ENCODE results near the gene CIB2. TPM values are rescaled to one million over a fixed set of nuclear protein-coding genes. Genes with fewer than 3 reads are reported as not detected.

Gene CIB2
- total RNA-seq (1 to 10 TPM in 1 of 2 experiments, under 1 TPM in 1; 0.82 to 1.7 TPM), total RNA-seq (0.39 to 4.1 (median 1.1) reads per million in 172 experiments)
- 2.0 TPM for polyA plus RNA-seq (2013, experiment 1 of 2)
- 2.2 TPM for polyA plus RNA-seq (2013, experiment 2 of 2)

DNA sequence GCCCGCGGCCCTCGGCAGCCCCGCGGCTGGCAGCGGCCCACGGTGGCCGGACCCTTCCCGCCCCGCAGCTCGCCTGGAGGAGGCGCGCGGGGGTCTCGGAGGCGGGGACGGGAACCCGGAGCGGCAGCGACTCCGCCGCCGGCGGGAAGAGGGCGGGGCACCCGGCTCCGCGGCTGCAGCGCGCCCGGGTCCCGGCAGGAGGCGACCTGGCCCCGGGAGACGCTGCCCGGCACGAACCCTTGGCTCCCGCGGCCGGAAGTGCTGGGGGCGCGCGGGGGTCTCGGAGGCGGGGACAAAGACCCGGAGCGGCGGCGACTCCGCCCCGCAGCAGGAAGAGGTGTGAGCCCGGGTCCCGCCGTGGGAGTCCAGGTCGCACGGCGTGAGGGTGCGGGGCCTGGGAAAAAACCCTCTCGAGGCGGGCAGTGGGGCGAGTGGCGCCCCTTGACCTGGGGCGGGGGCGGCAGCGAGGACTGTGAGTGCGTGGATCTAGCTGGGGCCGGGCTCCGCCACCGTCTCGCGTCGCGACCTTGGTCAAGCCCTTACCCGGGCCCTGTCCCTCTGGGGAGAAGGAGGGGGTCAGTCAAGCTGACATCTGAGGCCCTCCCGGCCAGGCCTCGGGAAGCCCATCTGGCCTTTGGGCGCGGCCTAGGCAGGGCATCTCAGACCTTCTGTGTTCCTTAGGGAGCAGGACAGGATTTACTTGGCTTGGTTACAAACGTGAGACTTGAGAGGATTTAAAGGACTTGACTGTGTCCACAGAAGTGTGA is at the start of gene CIB2:
Gene CIB2, minus strand, starts transcription at position 151 of the 767 bp plus-strand sequence. CDS start 230 bp downstream, outside the sequence.
- Histone ChIP-seq H3K4me3 (ENCODE audit: low read length) (peak within 1 kb of the TSS; percentile 91), H3K27me3 (ENCODE audit: control insufficient read depth in 1 of 2, insufficient read depth in 2 of 2, low read length in 2 of 2) (no peaks in the 10 kb centered on the region), H3K9me3 (ENCODE audit: control insufficient read depth in 1 of 2, insufficient read depth in 1 of 2, low read length in 2 of 2) (no peaks in the 10 kb centered on the region), H3K27ac (ENCODE audit: low read depth in 1 of 2, low read length in 2 of 2) (peak within 1 kb of the TSS; percentile 39 to 86), H3K4me1 (ENCODE audit: insufficient read depth, low read length) (peaks cover 18% of the 10 kb centered on the region), H3K36me3 (ENCODE audit: insufficient read depth, low read length) (no peaks in the 10 kb centered on the region)
- peaks cover 27% of the 10 kb centered on the region for H3K4me1 Mint-ChIP-seq (ENCODE audit: low read depth)
- DNase-seq (peak; percentile 46 to 89 (median 72)), ATAC-seq (ENCODE audit: poor library complexity) (peak; percentile 89)
- TF ChIP-seq, protein P1, sequence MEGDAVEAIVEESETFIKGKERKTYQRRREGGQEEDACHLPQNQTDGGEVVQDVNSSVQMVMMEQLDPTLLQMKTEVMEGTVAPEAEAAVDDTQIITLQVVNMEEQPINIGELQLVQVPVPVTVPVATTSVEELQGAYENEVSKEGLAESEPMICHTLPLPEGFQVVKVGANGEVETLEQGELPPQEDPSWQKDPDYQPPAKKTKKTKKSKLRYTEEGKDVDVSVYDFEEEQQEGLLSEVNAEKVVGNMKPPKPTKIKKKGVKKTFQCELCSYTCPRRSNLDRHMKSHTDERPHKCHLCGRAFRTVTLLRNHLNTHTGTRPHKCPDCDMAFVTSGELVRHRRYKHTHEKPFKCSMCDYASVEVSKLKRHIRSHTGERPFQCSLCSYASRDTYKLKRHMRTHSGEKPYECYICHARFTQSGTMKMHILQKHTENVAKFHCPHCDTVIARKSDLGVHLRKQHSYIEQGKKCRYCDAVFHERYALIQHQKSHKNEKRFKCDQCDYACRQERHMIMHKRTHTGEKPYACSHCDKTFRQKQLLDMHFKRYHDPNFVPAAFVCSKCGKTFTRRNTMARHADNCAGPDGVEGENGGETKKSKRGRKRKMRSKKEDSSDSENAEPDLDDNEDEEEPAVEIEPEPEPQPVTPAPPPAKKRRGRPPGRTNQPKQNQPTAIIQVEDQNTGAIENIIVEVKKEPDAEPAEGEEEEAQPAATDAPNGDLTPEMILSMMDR (IDR thresholded peaks at IDR 0.05): peak; percentile 66
- H3K4me3 Mint-ChIP-seq: peak within 1 kb of the TSS; percentile 89
- POLR2A ChIA-PET: interaction anchor here (0.8 to 2.7 kb wide), 6 partner anchors 18 to 306 kb away, joined by 4 to 27 read pairs (median 5); partner anchors contain the start of genes DNAJA4, IDH3A and IREB2
- no peaks in the 10 kb centered on the region for H3K36me3 Mint-ChIP-seq (ENCODE audit: low read depth)
- no peaks in the 10 kb centered on the region for H3K9me3 Mint-ChIP-seq
- intact Hi-C loops (cut with DNase I, micrococcal nuclease): loop anchor here (1.0 to 5.0 kb wide), 5 partner anchors 17 to 111 kb away; partner anchors contain the start of gene IDH3A (in 1 of the 2)
- no peaks in the 10 kb centered on the region for H3K27me3 Mint-ChIP-seq
- H3K27ac Mint-ChIP-seq: peak within 1 kb of the TSS; percentile 73
- CTCF ChIA-PET: interaction anchor here (0.6 to 2.1 kb wide), 15 partner anchors 14 to 221 kb away, joined by 3 to 9 read pairs (median 3); partner anchors contain the start of gene IDH3A

DNA sequence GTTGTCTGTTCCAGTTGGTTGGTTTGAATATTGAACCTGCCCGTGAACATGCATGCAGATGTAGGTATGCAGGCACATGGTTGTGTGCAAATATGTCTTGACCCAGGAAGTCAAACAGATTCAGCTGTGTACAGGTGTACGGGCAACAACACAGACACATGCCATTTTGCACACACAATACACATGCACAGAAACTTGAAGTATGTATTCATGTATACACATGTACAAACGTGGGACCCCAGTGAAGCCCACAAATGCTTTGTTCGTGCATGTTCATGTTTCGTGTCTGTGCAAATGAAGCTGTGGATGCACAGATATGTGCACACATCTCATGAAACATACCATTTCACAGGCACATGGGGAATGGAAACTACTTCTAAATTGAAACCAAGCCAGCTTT is 48.7 kb upstream of the CIB2 start:
- Histone ChIP-seq H3K36me3 (ENCODE audit: insufficient read depth, low read length) (no peaks in the 10 kb centered on the region), H3K4me3 (ENCODE audit: low read length) (no peak overlapping the region), H3K4me1 (ENCODE audit: insufficient read depth, low read length) (no peaks in the 10 kb centered on the region), H3K27me3 (ENCODE audit: control insufficient read depth in 1 of 2, insufficient read depth in 2 of 2, low read length in 2 of 2) (no peaks in the 10 kb centered on the region), H3K27ac (ENCODE audit: low read depth in 1 of 2, low read length in 2 of 2) (no peak overlapping the region), H3K9me3 (ENCODE audit: control insufficient read depth in 1 of 2, insufficient read depth in 1 of 2, low read length in 2 of 2) (no peaks in the 10 kb centered on the region)
- ChIA-PET CTCF (no interaction called here), POLR2A (no interaction called here)
- Mint-ChIP-seq H3K27ac (no peak overlapping the region), H3K36me3 (ENCODE audit: low read depth) (no peaks in the 10 kb centered on the region), H3K4me1 (ENCODE audit: low read depth) (peaks cover 9% of the 10 kb centered on the region), H3K9me3 (no peaks in the 10 kb centered on the region), H3K27me3 (no peaks in the 10 kb centered on the region), H3K4me3 (no peak overlapping the region)
- intact Hi-C loops (cut with DNase I, micrococcal nuclease): no loop called here
- ATAC-seq (ENCODE audit: poor library complexity) (no peak), DNase-seq (no peak)
- TF ChIP-seq, protein P1 (IDR thresholded peaks at IDR 0.05): no peak

DNA sequence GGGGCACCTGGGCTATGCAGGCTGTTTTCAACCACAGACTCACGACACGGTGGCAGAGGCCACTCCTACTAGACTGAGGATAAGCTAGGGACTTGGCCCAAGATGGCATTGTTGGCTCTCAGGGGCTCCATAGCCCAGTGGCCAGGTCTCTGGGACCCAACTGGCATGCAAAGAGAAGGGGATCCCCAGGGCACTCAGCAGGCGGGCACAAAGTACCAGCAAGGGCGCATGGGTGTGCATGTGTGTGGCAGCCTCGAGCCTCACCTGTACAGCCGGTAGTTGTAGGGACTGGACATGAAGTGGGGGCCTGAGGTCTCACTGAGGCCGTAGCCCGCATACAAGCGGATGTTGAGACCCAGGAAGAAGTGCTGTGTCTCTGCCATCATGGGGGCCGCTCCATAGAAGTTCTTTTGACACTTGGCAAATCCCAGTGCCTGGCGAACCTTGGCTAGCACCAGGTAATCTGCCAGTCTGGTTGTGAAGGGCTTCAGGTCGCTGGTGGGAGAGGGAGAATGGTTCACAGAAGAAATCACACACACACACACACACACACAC is 48.1 kb upstream of the CIB2 start:
- TF ChIP-seq, protein P1 (IDR thresholded peaks at IDR 0.05): no peak
- Histone ChIP-seq H3K36me3 (ENCODE audit: insufficient read depth, low read length) (no peaks in the 10 kb centered on the region), H3K27me3 (ENCODE audit: control insufficient read depth in 1 of 2, insufficient read depth in 2 of 2, low read length in 2 of 2) (no peaks in the 10 kb centered on the region), H3K4me1 (ENCODE audit: insufficient read depth, low read length) (peaks cover 3% of the 10 kb centered on the region), H3K9me3 (ENCODE audit: control insufficient read depth in 1 of 2, insufficient read depth in 1 of 2, low read length in 2 of 2) (no peaks in the 10 kb centered on the region), H3K27ac (ENCODE audit: low read depth in 1 of 2, low read length in 2 of 2) (no peak overlapping the region), H3K4me3 (ENCODE audit: low read length) (no peak overlapping the region)
- DNase-seq: no peak
- ChIA-PET POLR2A (no interaction called here), CTCF (no interaction called here)
- Mint-ChIP-seq H3K4me1 (ENCODE audit: low read depth) (peaks cover 14% of the 10 kb centered on the region), H3K36me3 (ENCODE audit: low read depth) (no peaks in the 10 kb centered on the region), H3K9me3 (no peaks in the 10 kb centered on the region), H3K4me3 (no peak overlapping the region), H3K27me3 (no peaks in the 10 kb centered on the region), H3K27ac (no peak overlapping the region)
- intact Hi-C loops (cut with DNase I, micrococcal nuclease): no loop called here
- ATAC-seq (ENCODE audit: poor library complexity): no peak
